HepG2 (cell line): ENCODE measurements around the gene CSNK1A1. TPM values are rescaled to one million over a fixed set of nuclear protein-coding genes. Genes with fewer than 3 reads are reported as not detected.
A peak's percentile ranks its signal among the peaks of the same experiment; 100 is the strongest.

Experiments used
- ATF7 ChIP-seq, 2 experiments: fragments of 450-650 bp in 1 of 2; sonication (generic) in 1 of 2; formaldehyde crosslinking in 1 of 2; IDR thresholded peaks; 2 replicates each; pipeline versions ENCODE4 v1.4.0 to v1.6.1; 2016 to 2020; ENCODE audit warnings: antibody characterized with exemption in 1 of 2, mild to moderate bottlenecking in 1 of 2, missing genetic modification reagents in 1 of 2
- ATRX ChIP-seq: sonication (generic); formaldehyde crosslinking; IDR thresholded peaks from 2 replicates; pipeline ENCODE4 v1.4.0; 2020; ENCODE audit warnings: missing genetic modification reagents, borderline replicate concordance
- FOSL1 ChIP-seq: sonication (generic); formaldehyde crosslinking; IDR thresholded peaks from 2 replicates; pipeline ENCODE4 v1.9.0; 2021; ENCODE audit warnings: missing genetic modification reagents, borderline replicate concordance
- FOXC1 ChIP-seq: sonication (generic); formaldehyde crosslinking; IDR thresholded peaks from 2 replicates; pipeline ENCODE4 v1.8.0; 2022; ENCODE audit warnings: mild to moderate bottlenecking, missing genetic modification reagents, borderline replicate concordance
- FOXM1 ChIP-seq: sonication (generic); formaldehyde crosslinking; IDR thresholded peaks from 2 replicates; pipeline ENCODE4 v1.5.0; 2020; ENCODE audit warnings: missing genetic modification reagents
- GTF3A ChIP-seq: sonication (generic); formaldehyde crosslinking; conservative IDR thresholded peaks from 2 replicates; pipeline ENCODE4 v1.4.0; 2020; ENCODE audit warnings: mild to moderate bottlenecking, missing genetic modification reagents
- HNRNPH1 ChIP-seq: fragments of 200-400 bp; formaldehyde crosslinking; optimal IDR thresholded peaks from 2 replicates; pipeline ENCODE3; 2017; ENCODE audit warnings: mild to moderate bottlenecking, low read depth, low read length
- ISL2 ChIP-seq: sonication (generic); formaldehyde crosslinking; IDR thresholded peaks from 2 replicates; pipeline ENCODE4 v1.5.0; 2020; ENCODE audit warnings: missing genetic modification reagents
- KLF11 ChIP-seq: IDR thresholded peaks from 2 replicates; pipeline ENCODE4 v1.6.1; 2016; ENCODE audit warnings: missing compliant biosample characterization
- MAF1 ChIP-seq: sonication (generic); formaldehyde crosslinking; IDR thresholded peaks from 2 replicates; pipeline ENCODE4 v1.5.0; 2020; ENCODE audit warnings: missing genetic modification reagents, borderline replicate concordance
- MBNL3 ChIP-seq: fragments of 250-450 bp; sonication (Bioruptor Pico); conservative IDR thresholded peaks from 2 replicates; pipeline ENCODE4 v1.8.0; 2022; ENCODE audit warnings: mild to moderate bottlenecking, inconsistent platforms
- NR1H2 ChIP-seq: sonication (generic); formaldehyde crosslinking; IDR thresholded peaks from 2 replicates; pipeline ENCODE4 v1.8.1; 2022; ENCODE audit warnings: low read depth, missing genetic modification reagents, borderline replicate concordance
- NR2F6 ChIP-seq, 2 experiments: IDR thresholded peaks; 2 replicates each; pipeline ENCODE4 v1.6.1; 2016; ENCODE audit warnings: antibody characterized with exemption in 1 of 2, mild to moderate bottlenecking in 1 of 2
- PAF1 ChIP-seq: IDR thresholded peaks from 2 replicates; pipeline ENCODE4 v1.6.1; 2016; ENCODE audit warnings: missing genetic modification reagents, missing compliant biosample characterization
- ZBTB7A ChIP-seq: sonication (generic); formaldehyde crosslinking; IDR thresholded peaks from 2 replicates; pipeline ENCODE4 v1.8.0; 2022; ENCODE audit warnings: mild to moderate bottlenecking, missing genetic modification reagents
- ZNF10 ChIP-seq: sonication (generic); formaldehyde crosslinking; IDR thresholded peaks from 2 replicates; pipeline ENCODE4 v1.4.0; 2020; ENCODE audit warnings: mild to moderate bottlenecking, low read depth, missing genetic modification reagents, borderline replicate concordance
- ZNF253 ChIP-seq: sonication (generic); formaldehyde crosslinking; IDR thresholded peaks from 2 replicates; pipeline ENCODE4 v1.8.0; 2022; ENCODE audit warnings: mild to moderate bottlenecking, missing genetic modification reagents, borderline replicate concordance
- ZNF367 ChIP-seq: sonication (generic); formaldehyde crosslinking; IDR thresholded peaks from 2 replicates; pipeline ENCODE4 v1.4.0; 2020; ENCODE audit warnings: missing genetic modification reagents, borderline replicate concordance
- ZNF570 ChIP-seq: sonication (generic); formaldehyde crosslinking; IDR thresholded peaks from 2 replicates; pipeline ENCODE4 v1.4.0; 2020; ENCODE audit warnings: mild to moderate bottlenecking, missing genetic modification reagents, borderline replicate concordance
- ZNF883 ChIP-seq: sonication (generic); formaldehyde crosslinking; IDR thresholded peaks from 2 replicates; pipeline ENCODE4 v1.5.1; 2020; ENCODE audit warnings: mild to moderate bottlenecking, missing genetic modification reagents; ENCODE audit errors: not compliant biosample characterization
- ZSCAN12 ChIP-seq: sonication (generic); formaldehyde crosslinking; IDR thresholded peaks from 2 replicates; pipeline ENCODE4 v1.9.0; 2021; ENCODE audit warnings: mild to moderate bottlenecking, missing genetic modification reagents
- polyA plus RNA-seq, 8 experiments: library from polyadenylated mRNA; depleted of rRNA in 3 of 8; stranded (reverse) in 7 of 8; unstranded in 1 of 8; fragments of >200 nt; fragmentation: Illumina TruSeq in 4 of 8; extraction: Trizol in 4 of 8; gene quantifications; 2 replicates each; pipeline versions ENCODE4 v1.2.1 to v1.2.3, GENCODE V29; 2011 to 2016; ENCODE audit warnings: low read depth in 4 of 8, missing spikeins in 1 of 8, mixed read lengths in 1 of 8; ENCODE audit not compliant: insufficient read depth in 1 of 8
- total RNA-seq, 5 experiments: library from RNA; depleted of rRNA; stranded (reverse); fragments of >200 nt; fragmentation: Illumina TruSeq; extraction: Trizol; gene quantifications; 2 replicates each; pipeline ENCODE4 v1.2.3, GENCODE V29; 2016; ENCODE audit warnings: low read depth in 1 of 5
- TF ChIP-seq, protein P1 (sequence below): IDR thresholded peaks from 2 replicates; pipeline ENCODE4 v1.6.1; 2016; ENCODE audit warnings: low read depth, borderline replicate concordance
- TF ChIP-seq, protein P2 (sequence below): sonication (generic); formaldehyde crosslinking; IDR thresholded peaks from 2 replicates; pipeline ENCODE4 v1.5.1; 2020; ENCODE audit warnings: missing genetic modification reagents, mild to moderate bottlenecking, borderline replicate concordance
- TF ChIP-seq, protein P3 (sequence below): sonication (generic); formaldehyde crosslinking; conservative IDR thresholded peaks from 2 replicates; pipeline ENCODE4 v1.8.0; 2022; ENCODE audit warnings: missing genetic modification reagents

CSNK1A1 gene
- total and polyA plus RNA-seq, 2 of the 13 experiments (the other 11 are each of a cell fraction or from before 2014, with no cell fraction given) = 89.0 to 149 TPM

DNA sequence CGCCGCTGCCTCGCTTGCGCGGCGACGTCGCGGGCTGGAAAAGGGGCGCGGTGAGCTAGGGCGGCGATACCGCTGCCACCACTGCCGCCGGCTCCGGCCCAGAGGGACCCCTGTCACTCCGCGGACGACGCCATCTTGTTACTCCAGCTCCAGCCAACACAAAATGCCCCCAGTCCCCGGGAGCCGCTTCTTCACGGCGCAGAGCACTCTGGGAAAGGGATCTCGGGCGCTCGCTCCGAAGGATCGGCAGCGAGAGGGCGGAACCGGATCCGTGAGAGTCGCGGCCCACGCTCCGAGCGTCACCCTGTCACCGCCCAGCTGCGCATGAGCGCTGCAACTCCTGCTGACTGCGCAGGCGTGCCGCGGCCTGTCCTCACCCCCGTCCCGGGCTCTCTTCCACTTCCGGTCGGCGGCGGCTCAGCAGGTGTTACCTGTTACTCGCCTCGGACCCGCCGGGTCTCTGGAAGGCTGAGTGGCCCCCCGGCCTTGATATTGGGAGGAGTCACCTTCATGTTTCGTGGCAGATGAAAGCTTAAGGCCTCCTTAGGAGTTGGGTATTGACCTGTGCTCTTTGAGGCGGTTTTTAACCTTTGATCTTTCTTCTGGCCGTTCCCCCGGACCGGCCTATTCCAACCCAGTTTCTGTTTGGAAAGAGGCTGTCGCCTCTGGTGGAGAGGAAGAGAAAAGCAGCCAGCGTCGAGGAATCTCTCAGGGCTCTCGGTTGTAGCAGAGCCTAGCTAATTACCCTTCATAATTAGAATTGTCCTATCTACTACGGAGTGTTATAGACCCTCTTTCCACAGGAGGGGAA lies at the start of gene CSNK1A1 (continued):
- TF ChIP-seq ZNF570 (CRISPR knock-in tag) = no peak
- peak; percentile 94; the same call in 1 of the 2 replicates for TF ChIP-seq KLF11 (CRISPR knock-in tag)
- TF ChIP-seq PAF1 (CRISPR knock-in tag) = no peak
- TF ChIP-seq ATRX (CRISPR knock-in tag) = no peak
- no peak for TF ChIP-seq FOXM1 (CRISPR knock-in tag)
- TF ChIP-seq, protein P1, sequence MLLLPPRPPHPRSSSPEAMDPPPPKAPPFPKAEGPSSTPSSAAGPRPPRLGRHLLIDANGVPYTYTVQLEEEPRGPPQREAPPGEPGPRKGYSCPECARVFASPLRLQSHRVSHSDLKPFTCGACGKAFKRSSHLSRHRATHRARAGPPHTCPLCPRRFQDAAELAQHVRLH (CRISPR knock-in tag) = peak; percentile 69; the same call in 1 of the 2 replicates
- no peak for TF ChIP-seq MAF1 (CRISPR knock-in tag)
- TF ChIP-seq ZNF883 = peak; percentile 75
- no peak for TF ChIP-seq ATF7 (IDR thresholded peaks at IDR 0.05)
- 0 out of 2 replicates have a peak, but pooled peaks have one; percentile 17 for TF ChIP-seq ATF7 (CRISPR knock-in tag; IDR thresholded peaks at IDR 0.05)
- no peak for TF ChIP-seq HNRNPH1
- TF ChIP-seq, protein P2, sequence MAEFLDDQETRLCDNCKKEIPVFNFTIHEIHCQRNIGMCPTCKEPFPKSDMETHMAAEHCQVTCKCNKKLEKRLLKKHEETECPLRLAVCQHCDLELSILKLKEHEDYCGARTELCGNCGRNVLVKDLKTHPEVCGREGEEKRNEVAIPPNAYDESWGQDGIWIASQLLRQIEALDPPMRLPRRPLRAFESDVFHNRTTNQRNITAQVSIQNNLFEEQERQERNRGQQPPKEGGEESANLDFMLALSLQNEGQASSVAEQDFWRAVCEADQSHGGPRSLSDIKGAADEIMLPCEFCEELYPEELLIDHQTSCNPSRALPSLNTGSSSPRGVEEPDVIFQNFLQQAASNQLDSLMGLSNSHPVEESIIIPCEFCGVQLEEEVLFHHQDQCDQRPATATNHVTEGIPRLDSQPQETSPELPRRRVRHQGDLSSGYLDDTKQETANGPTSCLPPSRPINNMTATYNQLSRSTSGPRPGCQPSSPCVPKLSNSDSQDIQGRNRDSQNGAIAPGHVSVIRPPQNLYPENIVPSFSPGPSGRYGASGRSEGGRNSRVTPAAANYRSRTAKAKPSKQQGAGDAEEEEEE (CRISPR knock-in tag) = no peak
- TF ChIP-seq ZSCAN12 (CRISPR knock-in tag) = no peak
- peak; percentile 52; the same call in 1 of the 2 replicates for TF ChIP-seq ZNF253 (CRISPR knock-in tag)
- TF ChIP-seq GTF3A (CRISPR knock-in tag) = no peak
- TF ChIP-seq FOXC1 (CRISPR knock-in tag) = no peak; the same call in 1 of the 2 replicates
- TF ChIP-seq NR2F6 (IDR thresholded peaks at IDR 0.05) = peak; percentile 62
- TF ChIP-seq NR2F6 (CRISPR knock-in tag; IDR thresholded peaks at IDR 0.05) = peak; percentile 21; the same call in 1 of the 2 replicates
- no peak for TF ChIP-seq FOSL1 (CRISPR knock-in tag)
- no peak for TF ChIP-seq MBNL3 (CRISPR knock-in tag)
- TF ChIP-seq ZNF10 (CRISPR knock-in tag) = no peak
- peak; percentile 22; the same call in 1 of the 2 replicates for TF ChIP-seq ZBTB7A (CRISPR knock-in tag)
- peak; percentile 58; the same call in 1 of the 2 replicates for TF ChIP-seq ISL2 (CRISPR knock-in tag)
- TF ChIP-seq, protein P3, sequence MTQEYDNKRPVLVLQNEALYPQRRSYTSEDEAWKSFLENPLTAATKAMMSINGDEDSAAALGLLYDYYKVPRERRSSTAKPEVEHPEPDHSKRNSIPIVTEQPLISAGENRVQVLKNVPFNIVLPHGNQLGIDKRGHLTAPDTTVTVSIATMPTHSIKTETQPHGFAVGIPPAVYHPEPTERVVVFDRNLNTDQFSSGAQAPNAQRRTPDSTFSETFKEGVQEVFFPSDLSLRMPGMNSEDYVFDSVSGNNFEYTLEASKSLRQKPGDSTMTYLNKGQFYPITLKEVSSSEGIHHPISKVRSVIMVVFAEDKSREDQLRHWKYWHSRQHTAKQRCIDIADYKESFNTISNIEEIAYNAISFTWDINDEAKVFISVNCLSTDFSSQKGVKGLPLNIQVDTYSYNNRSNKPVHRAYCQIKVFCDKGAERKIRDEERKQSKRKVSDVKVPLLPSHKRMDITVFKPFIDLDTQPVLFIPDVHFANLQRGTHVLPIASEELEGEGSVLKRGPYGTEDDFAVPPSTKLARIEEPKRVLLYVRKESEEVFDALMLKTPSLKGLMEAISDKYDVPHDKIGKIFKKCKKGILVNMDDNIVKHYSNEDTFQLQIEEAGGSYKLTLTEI (CRISPR knock-in tag) = no peak
- TF ChIP-seq NR1H2 = no peak
- TF ChIP-seq ZNF367 (CRISPR knock-in tag) = peak; percentile 16; the same call in 1 of the 2 replicates
